Measurements from ENCODE around the gene HMGCLL1. TPM values are rescaled to one million over a fixed set of nuclear protein-coding genes. Genes with fewer than 3 reads are reported as not detected.

Gene HMGCLL1
- polyA plus RNA-seq, 3 donors, result not detected

DNA sequence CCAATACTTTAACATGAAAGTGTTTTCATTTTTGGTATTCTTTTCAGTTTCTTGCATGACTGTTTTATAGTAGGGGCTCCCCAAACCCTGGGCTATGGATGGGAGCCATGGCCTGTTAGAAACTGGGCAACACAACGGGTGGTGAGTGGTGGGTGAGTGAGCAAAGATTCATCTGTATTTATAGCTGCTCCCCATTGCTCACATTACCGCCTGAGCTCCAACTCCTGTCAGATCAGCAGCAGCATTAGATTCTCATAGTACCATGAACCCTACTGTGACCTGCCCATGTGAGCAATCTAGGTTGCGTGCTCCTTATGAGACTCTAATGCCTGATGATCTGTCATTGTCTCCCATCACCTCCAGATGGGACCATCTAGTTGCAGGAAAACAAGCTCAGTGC, 42.3 kb upstream of the HMGCLL1 start:
- Histone ChIP-seq H3K36me3 (replicated peaks in 1 of 2; ENCODE audit: control insufficient read depth in 1 of 2, insufficient read depth in 2 of 2, low read length in 2 of 2) (no peaks in the 10 kb centered on the region), H3K79me2 (ENCODE audit: insufficient read depth, low read length) (no peaks in the 10 kb centered on the region), H2AFZ (ENCODE audit: insufficient read depth, low read depth, low read length, poor library complexity, severe bottlenecking) (no peak overlapping the region), H3K27me3 (ENCODE audit: control insufficient read depth in 2 of 2, insufficient read depth in 2 of 2, low read length in 2 of 2) (no peaks in the 10 kb centered on the region), H4K20me1 (ENCODE audit: insufficient read depth, low read length) (no peaks in the 10 kb centered on the region), H3K9ac (ENCODE audit: insufficient read depth, low read length, poor library complexity, severe bottlenecking) (no peak overlapping the region), H3K27ac (ENCODE audit: low read depth in 1 of 2, low read length in 2 of 2) (no peak overlapping the region), H3K4me2 (replicated peaks; ENCODE audit: extremely low read depth, low read length, poor library complexity, severe bottlenecking) (no peak overlapping the region), H3K4me3 (replicated peaks in 1 of 3; ENCODE audit: low read depth in 2 of 3, low read length in 3 of 3) (no peak overlapping the region), H3K4me1 (ENCODE audit: control insufficient read depth in 1 of 2, insufficient read depth in 2 of 2, low read length in 2 of 2) (no peaks in the 10 kb centered on the region), H3K9me3 (replicated peaks in 1 of 2; ENCODE audit: control insufficient read depth in 1 of 2, insufficient read depth in 1 of 2, low read length in 2 of 2) (peaks cover 0 to 7% of the 10 kb centered on the region in 2 donors)
- intact Hi-C loops (cut with micrococcal nuclease), result no loop called here
- no peak overlapping the region for H3K27ac Mint-ChIP-seq
- H3K27me3 Mint-ChIP-seq (ENCODE audit: low read depth in 3 of 3), result peaks cover 0 to 2% (median 0%) of the 10 kb centered on the region in 3 donors
- no peaks in the 10 kb centered on the region for H3K4me1 Mint-ChIP-seq
- no peak overlapping the region for H3K4me3 Mint-ChIP-seq
- no peaks in the 10 kb centered on the region for H3K36me3 Mint-ChIP-seq
- peaks cover 0 to 5% (median 0%) of the 10 kb centered on the region in 7 donors for H3K9me3 Mint-ChIP-seq
- TF ChIP-seq, protein P1, sequence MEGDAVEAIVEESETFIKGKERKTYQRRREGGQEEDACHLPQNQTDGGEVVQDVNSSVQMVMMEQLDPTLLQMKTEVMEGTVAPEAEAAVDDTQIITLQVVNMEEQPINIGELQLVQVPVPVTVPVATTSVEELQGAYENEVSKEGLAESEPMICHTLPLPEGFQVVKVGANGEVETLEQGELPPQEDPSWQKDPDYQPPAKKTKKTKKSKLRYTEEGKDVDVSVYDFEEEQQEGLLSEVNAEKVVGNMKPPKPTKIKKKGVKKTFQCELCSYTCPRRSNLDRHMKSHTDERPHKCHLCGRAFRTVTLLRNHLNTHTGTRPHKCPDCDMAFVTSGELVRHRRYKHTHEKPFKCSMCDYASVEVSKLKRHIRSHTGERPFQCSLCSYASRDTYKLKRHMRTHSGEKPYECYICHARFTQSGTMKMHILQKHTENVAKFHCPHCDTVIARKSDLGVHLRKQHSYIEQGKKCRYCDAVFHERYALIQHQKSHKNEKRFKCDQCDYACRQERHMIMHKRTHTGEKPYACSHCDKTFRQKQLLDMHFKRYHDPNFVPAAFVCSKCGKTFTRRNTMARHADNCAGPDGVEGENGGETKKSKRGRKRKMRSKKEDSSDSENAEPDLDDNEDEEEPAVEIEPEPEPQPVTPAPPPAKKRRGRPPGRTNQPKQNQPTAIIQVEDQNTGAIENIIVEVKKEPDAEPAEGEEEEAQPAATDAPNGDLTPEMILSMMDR (IDR thresholded peaks at IDR 0.05), result no peak
- no peak for DNase-seq
- WGBS (ENCODE audit: insufficient coverage), result 100% methylated on average over 1 of the region's 3 CpGs

DNA sequence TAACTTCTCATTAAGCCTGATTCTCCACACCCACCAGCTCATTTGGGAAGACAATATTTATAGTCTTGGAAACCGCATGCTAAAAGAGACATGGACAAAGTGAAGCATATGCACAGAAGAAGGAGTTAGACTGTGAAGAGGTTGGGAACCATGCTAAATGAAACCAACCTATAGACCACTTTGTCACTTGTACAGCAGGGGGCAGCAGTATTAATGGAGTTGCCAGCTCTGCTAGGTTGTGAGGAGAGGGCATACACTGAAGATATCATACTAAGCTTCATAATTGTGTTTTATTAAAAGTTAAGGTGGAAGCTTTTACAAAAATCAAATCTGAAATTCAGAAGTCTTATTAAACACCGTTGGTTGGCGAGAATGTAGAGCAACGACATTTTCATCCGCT, 38.3 kb upstream of the HMGCLL1 start:
- 100% methylated on average over 3 of the region's 5 CpGs for WGBS (ENCODE audit: insufficient coverage)
- intact Hi-C loops (cut with micrococcal nuclease), result no loop called here
- Histone ChIP-seq H2AFZ (ENCODE audit: insufficient read depth, low read depth, low read length, poor library complexity, severe bottlenecking) (no peak overlapping the region), H3K4me2 (replicated peaks; ENCODE audit: extremely low read depth, low read length, poor library complexity, severe bottlenecking) (no peak overlapping the region), H3K79me2 (ENCODE audit: insufficient read depth, low read length) (no peaks in the 10 kb centered on the region), H3K27ac (ENCODE audit: low read depth in 1 of 2, low read length in 2 of 2) (no peak overlapping the region), H4K20me1 (ENCODE audit: insufficient read depth, low read length) (no peaks in the 10 kb centered on the region), H3K4me1 (ENCODE audit: control insufficient read depth in 1 of 2, insufficient read depth in 2 of 2, low read length in 2 of 2) (no peaks in the 10 kb centered on the region), H3K4me3 (replicated peaks in 1 of 3; ENCODE audit: low read depth in 2 of 3, low read length in 3 of 3) (no peak overlapping the region), H3K36me3 (replicated peaks in 1 of 2; ENCODE audit: control insufficient read depth in 1 of 2, insufficient read depth in 2 of 2, low read length in 2 of 2) (no peaks in the 10 kb centered on the region), H3K9me3 (replicated peaks in 1 of 2; ENCODE audit: control insufficient read depth in 1 of 2, insufficient read depth in 1 of 2, low read length in 2 of 2) (no peaks in the 10 kb centered on the region), H3K9ac (ENCODE audit: insufficient read depth, low read length, poor library complexity, severe bottlenecking) (no peak overlapping the region), H3K27me3 (ENCODE audit: control insufficient read depth in 2 of 2, insufficient read depth in 2 of 2, low read length in 2 of 2) (no peaks in the 10 kb centered on the region)
- TF ChIP-seq, protein P1 (IDR thresholded peaks at IDR 0.05), result peak; percentile 33
- Mint-ChIP-seq H3K27ac (no peak overlapping the region), H3K4me3 (no peak overlapping the region), H3K9me3 (peaks cover 0 to 5% (median 0%) of the 10 kb centered on the region in 7 donors), H3K27me3 (ENCODE audit: low read depth in 3 of 3) (peaks cover 0 to 2% (median 0%) of the 10 kb centered on the region in 3 donors), H3K4me1 (no peaks in the 10 kb centered on the region), H3K36me3 (no peaks in the 10 kb centered on the region)
- DNase-seq, result no peak

All from CD14-positive monocyte (primary cell).